Neural progenitor cell (in vitro differentiated cells): ENCODE measurements around the gene CD22. TPM values are rescaled to one million over a fixed set of nuclear protein-coding genes. Genes with fewer than 3 reads are reported as not detected.

Experiments
- DNase-seq: peaks from one replicate; pipeline ENCODE4 v3.0.0-alpha.2; 2016; ENCODE audit warnings: low spot score
- H2AFZ ChIP-seq: fragments of 200-600 bp; sonication (generic); replicated peaks from 2 replicates; pipeline ENCODE4 v1.6.1; 2016; ENCODE audit warnings: antibody characterized with exemption
- H3F3A ChIP-seq: fragments of 200-600 bp; sonication (generic); 2 replicates; pipeline ENCODE4 v1.6.1; 2016; ENCODE audit warnings: antibody characterized with exemption, low read depth
- H3K27ac ChIP-seq: fragments of 200-600 bp; sonication (generic); 2 replicates; pipeline ENCODE4 v1.5.1; 2016; ENCODE audit warnings: mild to moderate bottlenecking
- H3K27me3 ChIP-seq: fragments of 200-600 bp; sonication (generic); 2 replicates; pipeline ENCODE4 v1.6.1; 2016; ENCODE audit warnings: mild to moderate bottlenecking, moderate library complexity
- H3K36me3 ChIP-seq: fragments of 200-600 bp; sonication (generic); 2 replicates; pipeline ENCODE4 v1.5.1; 2016
- H3K4me1 ChIP-seq: fragments of 200-600 bp; sonication (generic); 2 replicates; pipeline ENCODE4 v1.6.1; 2016; ENCODE audit warnings: mixed run types
- H3K4me2 ChIP-seq: fragments of 200-600 bp; sonication (generic); 2 replicates; pipeline ENCODE4 v1.6.1; 2016
- H3K4me3 ChIP-seq: fragments of 200-600 bp; sonication (generic); 2 replicates; pipeline ENCODE4 v1.5.1; 2016
- H3K79me2 ChIP-seq: fragments of 200-600 bp; sonication (generic); 2 replicates; pipeline ENCODE4 v1.6.1; 2016; ENCODE audit warnings: low read depth
- H3K9ac ChIP-seq: fragments of 200-600 bp; sonication (generic); 2 replicates; pipeline ENCODE4 v1.6.1; 2016
- H3K9me3 ChIP-seq: fragments of 200-600 bp; sonication (generic); 2 replicates; pipeline ENCODE4 v1.5.1; 2016; ENCODE audit warnings: low read depth
- H4K20me1 ChIP-seq: fragments of 200-600 bp; sonication (generic); 2 replicates; pipeline ENCODE4 v1.6.1; 2016; ENCODE audit warnings: low read depth
- H3K27ac Mint-ChIP-seq: 3 replicates; pipeline ENCODE4 v1.8.0; 2021; ENCODE audit warnings: mixed read lengths
- H3K27me3 Mint-ChIP-seq: 2 replicates; pipeline ENCODE4 v1.8.0; 2022; ENCODE audit warnings: low read depth, mild to moderate bottlenecking, inconsistent platforms, moderate library complexity, mixed read lengths; ENCODE audit not compliant: insufficient read depth
- H3K36me3 Mint-ChIP-seq: 3 replicates; pipeline ENCODE4 v1.8.0; 2021; ENCODE audit warnings: mixed read lengths
- H3K4me1 Mint-ChIP-seq: 3 replicates; pipeline ENCODE4 v1.8.0; 2021; ENCODE audit warnings: mixed read lengths
- H3K4me3 Mint-ChIP-seq: 3 replicates; pipeline ENCODE4 v1.8.0; 2021; ENCODE audit warnings: mild to moderate bottlenecking, moderate library complexity, mixed read lengths
- H3K9me3 Mint-ChIP-seq: 3 replicates; pipeline ENCODE4 v1.8.0; 2020; ENCODE audit warnings: mixed read lengths
- CTCF ChIP-seq: fragments of 200-600 bp; sonication (generic); IDR thresholded peaks from 2 replicates; pipeline ENCODE4 v1.5.1; 2017; ENCODE audit warnings: antibody characterized with exemption, mild to moderate bottlenecking
- EZH2 ChIP-seq: fragments of 200-600 bp; sonication (generic); IDR thresholded peaks from 2 replicates; pipeline ENCODE4 v1.6.1; 2017; ENCODE audit warnings: antibody characterized with exemption, mild to moderate bottlenecking, moderate library complexity
- EZH2phosphoT487 ChIP-seq: fragments of 200-600 bp; sonication (generic); IDR thresholded peaks from 2 replicates; pipeline ENCODE4 v1.6.1; 2017; ENCODE audit warnings: antibody characterized with exemption
- total RNA-seq: library from RNA; depleted of rRNA; stranded (reverse); fragments of >200 nt; gene quantifications from 2 replicates; pipeline ENCODE4 v1.2.3, GENCODE V29; 2015; ENCODE audit warnings: low replicate concordance

Gene CD22
- total RNA-seq, 1 donor from 2014 or later: not detected

DNA sequence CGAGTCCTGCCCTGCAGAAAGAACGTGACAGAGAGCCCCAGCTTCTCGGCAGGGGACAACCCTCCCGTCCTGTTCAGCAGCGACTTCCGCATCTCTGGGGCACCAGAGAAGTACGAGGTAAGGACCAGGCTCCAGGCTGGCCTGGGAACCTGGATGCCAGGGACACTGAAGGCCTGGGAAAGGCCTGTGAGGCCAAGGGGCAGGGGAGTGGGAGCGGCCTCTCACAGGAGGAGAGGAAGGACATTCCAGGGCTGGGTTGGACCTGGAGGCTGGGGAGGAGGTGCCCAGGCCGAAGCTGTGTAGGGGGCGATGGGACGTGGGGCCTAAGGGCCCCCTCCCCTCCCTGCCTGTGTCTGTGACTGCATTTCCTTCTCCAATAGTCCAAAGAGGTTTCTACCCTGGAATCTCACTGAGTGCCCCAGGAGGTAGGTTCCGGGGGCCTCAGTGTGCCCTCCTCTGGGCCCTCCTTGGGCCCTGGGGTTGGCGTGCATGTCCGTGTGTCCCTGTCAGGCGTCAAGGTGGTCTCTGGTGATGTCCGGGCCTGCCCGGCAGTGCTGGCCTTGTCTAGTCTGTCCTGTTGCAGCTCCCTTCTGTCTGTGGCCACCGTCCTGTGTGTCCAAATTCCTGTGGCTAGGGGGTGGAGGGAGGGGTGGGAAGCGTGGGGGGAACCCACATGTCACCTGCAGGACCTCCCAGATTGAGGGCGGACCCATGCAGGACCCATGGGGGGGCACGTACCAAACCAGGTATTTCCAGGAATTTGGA lies 16.9 kb upstream of the CD22 start:
- H3K36me3 Mint-ChIP-seq: no peaks in the 10 kb centered on the region
- H2AFZ ChIP-seq: no peak overlapping the region
- no peaks in the 10 kb centered on the region for H3K4me1 ChIP-seq
- H3K27ac ChIP-seq: no peak overlapping the region
- no peak overlapping the region for H3K4me3 Mint-ChIP-seq
- H3K4me3 ChIP-seq: no peak overlapping the region
- H3K27me3 ChIP-seq: no peaks in the 10 kb centered on the region
- H3K27ac Mint-ChIP-seq: no peak overlapping the region
- no peak overlapping the region for H3K4me2 ChIP-seq
- H3K9me3 Mint-ChIP-seq: no peaks in the 10 kb centered on the region
- H3K4me1 Mint-ChIP-seq: peaks cover 8% of the 10 kb centered on the region
- no peaks in the 10 kb centered on the region for H3K36me3 ChIP-seq
- DNase-seq: no peak
- peaks cover 16% of the 10 kb centered on the region for H3K27me3 Mint-ChIP-seq
- no peak for TF ChIP-seq CTCF
- TF ChIP-seq EZH2phosphoT487: no peak
- TF ChIP-seq EZH2: no peak
- no peaks in the 10 kb centered on the region for H3F3A ChIP-seq
- H3K9me3 ChIP-seq: no peaks in the 10 kb centered on the region
- no peaks in the 10 kb centered on the region for H3K79me2 ChIP-seq
- H4K20me1 ChIP-seq: no peaks in the 10 kb centered on the region
- no peak overlapping the region for H3K9ac ChIP-seq

- no peak for DNase-seq
- no peak overlapping the region for H3K27ac Mint-ChIP-seq
- H3K4me1 ChIP-seq: no peaks in the 10 kb centered on the region
Measured at GRCh38 chr19:35313587-35313986, 15.4 kb upstream of the CD22 start.

GRCh38 chr19:35314031-35314430 lies 15.0 kb upstream of the CD22 start:
- no peak for DNase-seq
- H3K4me3 ChIP-seq: no peak overlapping the region
- H3K27me3 ChIP-seq: no peaks in the 10 kb centered on the region
- no peaks in the 10 kb centered on the region for H4K20me1 ChIP-seq
- H3K9me3 ChIP-seq: no peaks in the 10 kb centered on the region
- Mint-ChIP-seq H3K36me3 (no peaks in the 10 kb centered on the region), H3K9me3 (no peaks in the 10 kb centered on the region), H3K4me3 (no peak overlapping the region), H3K27me3 (peaks cover 7% of the 10 kb centered on the region), H3K27ac (no peak overlapping the region), H3K4me1 (peaks cover 7% of the 10 kb centered on the region)
- no peaks in the 10 kb centered on the region for H3K36me3 ChIP-seq
- H3K79me2 ChIP-seq: no peaks in the 10 kb centered on the region
- H3K27ac ChIP-seq: no peak overlapping the region
- H3K9ac ChIP-seq: no peak overlapping the region
- H3K4me1 ChIP-seq: no peaks in the 10 kb centered on the region
- H3F3A ChIP-seq: no peaks in the 10 kb centered on the region
- TF ChIP-seq EZH2phosphoT487 (no peak), EZH2 (no peak), CTCF (no peak)
- H2AFZ ChIP-seq: no peak overlapping the region
- H3K4me2 ChIP-seq: no peak overlapping the region

More at GRCh38 chr19:35313587-35313986, 15.4 kb upstream of the CD22 start:
- H3K4me1 Mint-ChIP-seq: peaks cover 12% of the 10 kb centered on the region
- Histone ChIP-seq H3K4me3 (no peak overlapping the region), H3F3A (no peaks in the 10 kb centered on the region), H2AFZ (no peak overlapping the region), H3K36me3 (no peaks in the 10 kb centered on the region), H3K4me2 (no peak overlapping the region), H4K20me1 (no peaks in the 10 kb centered on the region), H3K27ac (no peak overlapping the region), H3K79me2 (no peaks in the 10 kb centered on the region), H3K27me3 (no peaks in the 10 kb centered on the region), H3K9ac (no peak overlapping the region), H3K9me3 (no peaks in the 10 kb centered on the region)
- TF ChIP-seq EZH2phosphoT487 (no peak), EZH2 (no peak), CTCF (no peak)
- no peaks in the 10 kb centered on the region for H3K36me3 Mint-ChIP-seq
- H3K9me3 Mint-ChIP-seq: no peaks in the 10 kb centered on the region
- H3K27me3 Mint-ChIP-seq: peaks cover 12% of the 10 kb centered on the region
- H3K4me3 Mint-ChIP-seq: no peak overlapping the region
